DMS53 (cell line): ENCODE measurements around the gene ATG16L1.

Experiments used
- DNase-seq: peaks from one replicate; lab custom pipeline; 2025; lab: John Stamatoyannopoulos, UW

ATG16L1 gene

GRCh38 chr2:233251306-233252116 is at the start of gene ATG16L1:
ATG16L1 (plus strand) TSS chr2:233251673; CDS start chr2:233251828, 155 bp downstream.
- DNase-seq = peak; percentile 97

- DNase-seq = no peak
These were observed 48.9 kb upstream of the ATG16L1 start for GRCh38 chr2:233202531-233202944.

- no peak for DNase-seq
These were observed 48.4 kb upstream of the ATG16L1 start for GRCh38 chr2:233203060-233203459.

- DNase-seq = no peak
These were observed 47.1 kb upstream of the ATG16L1 start for GRCh38 chr2:233204286-233204936.

- no peak for DNase-seq
These were observed 42.9 kb upstream of the ATG16L1 start for GRCh38 chr2:233208382-233209116.

- DNase-seq = no peak
These were observed 42.3 kb upstream of the ATG16L1 start for GRCh38 chr2:233209117-233209532.

- peak; percentile 8 for DNase-seq
These were observed 41.8 kb upstream of the ATG16L1 start for GRCh38 chr2:233209533-233210171.

- DNase-seq = no peak
These were observed 41.2 kb upstream of the ATG16L1 start for GRCh38 chr2:233210281-233210680.

GRCh38 chr2:233210843-233211547 is 40.5 kb upstream of the ATG16L1 start:
- no peak for DNase-seq

- DNase-seq = no peak
These were observed 40.0 kb upstream of the ATG16L1 start for GRCh38 chr2:233211548-233211895.

- no peak for DNase-seq
These were observed 38.5 kb upstream of the ATG16L1 start for GRCh38 chr2:233213011-233213410.

- DNase-seq = no peak
These were observed 37.5 kb upstream of the ATG16L1 start for GRCh38 chr2:233213975-233214374.

GRCh38 chr2:233217892-233218377 is 33.5 kb upstream of the ATG16L1 start:
- no peak for DNase-seq

GRCh38 chr2:233218836-233219235 is 32.6 kb upstream of the ATG16L1 start:
- DNase-seq = no peak

GRCh38 chr2:233219848-233220247 is 31.6 kb upstream of the ATG16L1 start:
- DNase-seq = no peak

- no peak for DNase-seq
These were observed 30.0 kb upstream of the ATG16L1 start for GRCh38 chr2:233221378-233222063.

GRCh38 chr2:233223059-233223894 is 28.2 kb upstream of the ATG16L1 start:
- no peak for DNase-seq

- DNase-seq = no peak
These were observed 26.0 kb upstream of the ATG16L1 start for GRCh38 chr2:233225230-233226068.

- no peak for DNase-seq
These were observed 24.9 kb upstream of the ATG16L1 start for GRCh38 chr2:233226511-233227031.
